Activated CD4-positive, alpha-beta T cell treated with anti-CD3 and anti-CD28 coated beads, Interleukin-2, amount 10 ng/mL, durations not matched to agents 24 days and 14 days (primary cell): ENCODE results near the gene ANGPT4. TPM values are rescaled to one million over a fixed set of nuclear protein-coding genes. Genes with fewer than 3 reads are reported as not detected.

Experiments used
- DNase-seq: peaks from one replicate; pipeline ENCODE4 v3.0.0; 2022
- H3K27ac Mint-ChIP-seq: one replicate; pipeline ENCODE4 v1.8.0; 2022; ENCODE audit warnings: mild to moderate bottlenecking, mixed read lengths
- H3K27me3 Mint-ChIP-seq: one replicate; pipeline ENCODE4 v1.8.0; 2022; ENCODE audit warnings: mixed read lengths
- H3K36me3 Mint-ChIP-seq: one replicate; pipeline ENCODE4 v1.8.0; 2022; ENCODE audit warnings: low read depth, mild to moderate bottlenecking, mixed read lengths
- H3K4me1 Mint-ChIP-seq: one replicate; pipeline ENCODE4 v1.8.0; 2021; ENCODE audit warnings: mixed read lengths
- H3K4me3 Mint-ChIP-seq: one replicate; pipeline ENCODE4 v1.8.0; 2022; ENCODE audit warnings: mild to moderate bottlenecking, moderate library complexity, mixed read lengths
- H3K9me3 Mint-ChIP-seq: one replicate; pipeline ENCODE4 v1.8.0; 2021; ENCODE audit warnings: mixed read lengths
- intact Hi-C: fragments of 100-400 bp; cut with micrococcal nuclease; formaldehyde crosslinking; loops from one replicate; pipeline ENCODE4 v1.15.1; 2023
- total RNA-seq: library from RNA; stranded (reverse); gene quantifications from 2 replicates; pipeline ENCODE4 v1.2.3, GENCODE V29; 2022

Gene ANGPT4
- total RNA-seq, 1 donor from 2014 or later: not detected

DNA sequence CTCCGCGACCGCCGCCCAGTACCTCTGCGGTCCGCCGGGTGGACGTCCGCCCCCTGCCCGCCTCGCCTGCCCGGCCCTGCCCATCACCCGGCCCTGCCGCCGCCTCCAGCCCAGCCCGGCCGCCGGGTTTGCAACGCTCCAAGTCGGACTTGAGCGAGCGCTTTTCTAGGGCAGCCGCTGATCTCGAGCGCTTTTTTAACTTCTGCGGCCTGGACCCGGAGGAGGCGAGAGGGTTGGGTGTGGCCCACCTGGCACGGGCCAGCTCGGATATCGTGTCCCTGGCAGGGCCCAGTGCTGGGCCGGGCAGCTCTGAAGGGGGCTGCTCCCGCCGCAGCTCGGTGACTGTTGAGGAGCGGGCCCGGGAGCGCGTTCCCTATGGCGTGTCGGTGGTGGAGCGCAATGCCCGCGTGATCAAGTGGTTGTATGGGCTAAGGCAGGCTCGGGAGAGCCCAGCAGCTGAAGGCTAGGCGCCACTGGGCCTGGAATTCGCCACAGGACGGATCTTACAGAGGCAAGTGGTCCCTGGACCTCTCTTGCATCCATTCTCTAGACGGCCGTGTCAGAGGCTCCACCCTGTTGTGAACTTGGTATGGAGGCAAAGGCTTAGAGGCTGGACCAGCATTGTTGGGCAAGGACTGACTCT, 70.8 kb downstream of the ANGPT4 start:
- H3K36me3 Mint-ChIP-seq: peaks cover 11% of the 10 kb centered on the region
- H3K27me3 Mint-ChIP-seq: no peaks in the 10 kb centered on the region
- peaks cover under 1% of the 10 kb centered on the region for H3K9me3 Mint-ChIP-seq
- H3K4me1 Mint-ChIP-seq: peaks cover 46% of the 10 kb centered on the region
- DNase-seq: peak; percentile 67
- H3K27ac Mint-ChIP-seq: peak overlapping the region; percentile 83
- intact Hi-C loops: loop anchor here (10.0 kb wide), 2 partner anchors 301 to 619 kb away; partner anchors contain the start of genes CSNK2A1 and NSFL1C
- H3K4me3 Mint-ChIP-seq: peak overlapping the region; percentile 87

DNA sequence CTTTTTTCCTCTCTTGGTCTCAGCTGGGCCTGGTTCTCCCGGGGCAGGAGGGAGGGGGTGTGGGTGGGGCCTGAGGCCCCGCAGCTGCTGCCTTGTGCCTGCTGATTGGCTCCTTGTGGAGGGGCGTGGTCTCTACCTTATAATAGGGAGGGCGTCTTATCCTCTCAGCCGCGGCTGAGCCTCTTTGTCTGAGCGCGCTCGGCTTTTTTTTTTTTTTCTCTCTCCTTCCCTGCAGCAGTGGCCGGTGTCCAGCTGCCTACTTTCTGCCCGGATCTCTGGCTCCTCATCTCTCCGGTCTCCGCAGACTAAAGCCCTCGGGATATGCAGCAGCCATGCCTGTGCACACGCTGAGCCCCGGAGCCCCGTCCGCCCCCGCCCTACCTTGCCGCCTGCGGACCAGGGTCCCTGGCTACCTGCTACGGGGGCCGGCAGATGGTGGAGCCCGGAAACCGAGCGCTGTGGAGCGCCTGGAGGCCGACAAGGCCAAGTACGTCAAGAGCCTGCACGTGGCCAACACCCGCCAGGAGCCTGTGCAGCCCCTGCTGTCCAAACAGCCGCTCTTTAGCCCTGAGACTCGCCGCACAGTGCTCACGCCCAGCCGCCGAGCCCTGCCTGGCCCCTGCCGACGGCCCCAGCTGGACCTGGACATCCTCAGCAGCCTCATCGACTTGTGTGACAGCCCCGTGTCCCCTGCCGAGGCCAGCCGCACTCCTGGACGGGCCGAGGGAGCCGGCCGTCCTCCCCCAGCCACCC, 71.5 kb downstream of the ANGPT4 start:
- Mint-ChIP-seq H3K4me1 (peaks cover 46% of the 10 kb centered on the region), H3K4me3 (peak overlapping the region; percentile 87), H3K27ac (peak overlapping the region; percentile 57), H3K9me3 (no peaks in the 10 kb centered on the region), H3K36me3 (peaks cover 8% of the 10 kb centered on the region), H3K27me3 (no peaks in the 10 kb centered on the region)
- peak; percentile 96 for DNase-seq
- intact Hi-C loops: loop anchor here (1.0 to 10.0 kb wide), 3 partner anchors 11 to 620 kb away; partner anchors contain the start of genes CSNK2A1, FAM110A and NSFL1C

DNA sequence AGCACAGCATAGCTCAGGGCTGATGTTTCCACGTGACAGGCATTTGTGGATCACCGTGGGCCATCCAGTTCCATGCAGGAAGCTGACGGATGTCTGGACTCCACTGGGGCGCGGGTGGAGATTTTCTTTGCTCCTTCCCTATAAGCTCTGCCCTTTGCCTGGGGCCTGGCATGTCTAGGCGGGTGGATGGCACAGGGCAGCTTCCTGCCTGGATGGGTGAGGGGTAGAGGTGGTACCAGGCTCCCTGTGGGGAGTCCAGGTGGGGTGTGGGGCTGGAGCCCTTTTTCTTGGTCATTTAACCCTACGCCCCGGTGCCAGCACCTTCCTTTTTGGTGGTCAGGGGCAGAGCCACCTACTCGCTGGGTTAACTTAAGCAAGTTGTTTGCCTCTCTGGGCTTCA, 72.2 kb downstream of the ANGPT4 start:
- Mint-ChIP-seq H3K4me3 (no peak overlapping the region), H3K9me3 (no peaks in the 10 kb centered on the region), H3K36me3 (peaks cover 7% of the 10 kb centered on the region), H3K27me3 (no peaks in the 10 kb centered on the region), H3K4me1 (peaks cover 50% of the 10 kb centered on the region), H3K27ac (no peak overlapping the region)
- intact Hi-C loops: loop anchor here (1.0 to 10.0 kb wide), 3 partner anchors 11 to 621 kb away; partner anchors contain the start of genes CSNK2A1, FAM110A and NSFL1C
- no peak for DNase-seq

DNA sequence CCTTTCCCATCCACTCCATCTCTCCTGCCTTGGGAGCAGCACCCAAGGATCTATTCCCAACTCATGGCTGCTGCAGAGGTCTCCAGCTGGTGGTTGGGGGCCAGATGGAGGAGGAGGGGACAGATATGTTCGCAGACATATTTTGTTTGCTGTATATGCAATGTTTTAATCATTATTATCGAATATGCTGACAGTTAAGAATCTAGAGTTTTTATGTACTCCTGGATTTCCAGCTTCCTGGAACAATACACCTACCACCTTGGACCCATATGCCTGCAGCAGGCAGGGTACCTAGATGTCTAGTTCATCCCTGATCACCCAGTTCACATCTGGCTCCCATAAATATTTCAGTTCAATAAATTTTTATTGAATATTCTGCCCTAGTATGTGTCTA, 73.6 kb downstream of the ANGPT4 start:
- intact Hi-C loops: loop anchor here (10.0 kb wide), 2 partner anchors 298 to 622 kb away; partner anchors contain the start of genes CSNK2A1 and NSFL1C
- no peaks in the 10 kb centered on the region for H3K9me3 Mint-ChIP-seq
- H3K36me3 Mint-ChIP-seq: peaks cover 13% of the 10 kb centered on the region
- H3K4me1 Mint-ChIP-seq: peaks cover 51% of the 10 kb centered on the region
- no peak for DNase-seq
- no peak overlapping the region for H3K27ac Mint-ChIP-seq
- H3K27me3 Mint-ChIP-seq: no peaks in the 10 kb centered on the region
- H3K4me3 Mint-ChIP-seq: no peak overlapping the region

DNA sequence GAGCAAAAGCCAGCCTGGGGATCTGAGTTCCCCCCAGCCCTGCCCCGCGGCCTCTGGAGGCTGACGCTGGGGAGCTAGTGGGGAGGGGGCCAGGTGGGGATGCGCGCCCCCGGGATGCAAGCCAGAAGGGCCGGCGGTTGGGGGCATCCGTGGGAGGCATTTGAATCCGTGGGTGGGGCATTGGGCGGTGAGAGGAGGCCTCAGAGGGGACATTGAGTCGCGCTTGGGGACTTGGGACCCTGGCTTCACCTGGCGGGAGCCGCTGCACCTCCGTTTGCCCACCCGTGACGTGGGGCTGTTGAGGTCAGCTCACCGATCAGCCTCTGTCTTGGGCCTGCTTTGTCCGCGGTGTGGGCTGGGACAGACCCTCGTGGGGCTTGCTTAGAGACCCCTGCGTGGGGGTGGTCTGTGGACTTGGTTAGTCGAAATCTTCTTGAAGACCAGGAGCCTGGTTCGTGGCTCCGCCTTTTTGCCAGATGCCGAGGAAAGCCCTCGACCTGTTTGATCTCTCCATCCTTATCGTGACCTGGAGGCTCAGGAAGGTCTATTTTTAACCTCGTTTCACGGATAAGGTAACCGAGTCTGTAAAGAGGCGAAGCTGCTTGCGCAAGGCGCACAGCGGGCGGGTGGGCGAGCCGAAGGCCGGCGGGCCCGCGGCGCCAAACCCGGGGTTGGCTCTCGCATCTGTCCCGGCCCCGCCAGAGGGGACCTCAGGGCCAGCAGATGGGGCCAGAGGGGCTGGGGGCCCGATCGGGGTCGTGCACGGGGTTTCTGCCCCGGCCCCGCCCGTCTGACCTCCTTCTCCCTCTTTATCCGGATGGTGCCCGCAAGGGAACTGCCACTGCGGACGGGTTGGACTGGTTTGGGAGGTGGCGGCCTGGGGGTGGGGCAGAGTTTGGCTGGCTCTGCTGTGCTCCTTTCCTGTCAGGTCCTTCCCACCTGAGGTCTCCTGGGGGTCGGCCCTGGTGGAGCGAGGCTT, 74.3 kb downstream of the ANGPT4 start:
- Mint-ChIP-seq H3K27ac (peak overlapping the region; percentile 25), H3K4me1 (peaks cover 48% of the 10 kb centered on the region), H3K9me3 (no peaks in the 10 kb centered on the region), H3K27me3 (no peaks in the 10 kb centered on the region), H3K4me3 (peak overlapping the region; percentile 69), H3K36me3 (peaks cover 11% of the 10 kb centered on the region)
- no peak for DNase-seq
- intact Hi-C loops: loop anchor here (10.0 kb wide), 2 partner anchors 297 to 623 kb away; partner anchors contain the start of genes CSNK2A1 and NSFL1C

DNA sequence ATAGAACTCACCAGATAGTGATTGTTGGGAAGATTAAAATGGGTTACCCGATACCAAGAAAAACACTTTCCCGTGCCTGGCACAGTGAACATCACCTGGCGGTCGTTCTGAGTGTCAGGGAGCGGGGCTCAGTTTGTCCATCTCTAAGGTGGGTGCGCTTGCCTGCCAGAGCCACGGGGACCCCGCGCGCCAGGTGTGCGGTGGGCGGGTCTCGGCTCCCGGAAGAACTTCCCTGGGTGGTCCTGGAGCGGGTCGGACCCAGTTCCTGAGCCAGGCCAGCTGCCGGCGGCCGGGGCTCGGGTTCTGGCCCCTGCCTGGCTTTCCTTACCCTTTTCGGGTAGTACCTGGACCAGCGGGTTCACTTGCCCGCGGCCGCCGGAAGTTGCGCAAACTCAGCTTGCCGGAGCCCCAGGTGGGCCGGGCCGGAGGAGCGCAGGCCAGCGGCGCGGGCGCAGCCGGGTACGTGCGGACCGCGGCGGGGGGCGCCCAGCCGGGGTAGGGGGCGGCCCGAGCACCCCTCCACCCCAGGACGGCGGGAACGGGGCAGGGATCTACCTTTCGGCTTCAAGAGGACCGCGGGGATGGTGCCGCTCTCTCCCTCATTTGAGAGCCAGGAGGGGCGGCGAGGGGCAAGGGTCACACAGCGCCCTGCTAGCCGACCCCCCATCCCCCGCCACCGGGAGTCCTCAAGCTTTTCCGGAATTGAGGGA, 75.1 kb downstream of the ANGPT4 start:
- H3K27ac Mint-ChIP-seq: no peak overlapping the region
- peak overlapping the region; percentile 69 for H3K4me3 Mint-ChIP-seq
- H3K27me3 Mint-ChIP-seq: no peaks in the 10 kb centered on the region
- DNase-seq: peak; percentile 81
- peaks cover 13% of the 10 kb centered on the region for H3K36me3 Mint-ChIP-seq
- no peaks in the 10 kb centered on the region for H3K9me3 Mint-ChIP-seq
- peaks cover 47% of the 10 kb centered on the region for H3K4me1 Mint-ChIP-seq
- intact Hi-C loops: loop anchor here (10.0 kb wide), 2 partner anchors 296 to 624 kb away; partner anchors contain the start of genes CSNK2A1 and NSFL1C

DNA sequence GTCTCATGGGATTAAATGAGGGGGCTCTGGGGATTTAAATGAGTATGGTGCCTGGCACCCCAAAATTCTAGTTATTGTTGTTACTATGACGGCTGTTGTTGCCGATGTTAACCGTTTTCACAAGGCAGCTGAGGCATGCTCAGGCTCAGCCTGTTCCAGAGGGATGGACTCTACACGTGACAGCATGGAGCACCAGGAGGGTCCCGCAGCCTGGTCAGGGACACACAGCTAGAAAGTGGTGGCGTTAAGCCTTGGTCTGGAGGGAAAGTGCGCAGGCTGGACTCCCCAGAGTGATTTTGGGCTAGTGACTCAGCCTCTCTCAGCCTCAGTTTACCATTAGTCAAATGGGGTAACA, 75.7 kb downstream of the ANGPT4 start:
- intact Hi-C loops: loop anchor here (10.0 kb wide), 2 partner anchors 296 to 624 kb away; partner anchors contain the start of genes CSNK2A1 and NSFL1C
- Mint-ChIP-seq H3K4me1 (peaks cover 48% of the 10 kb centered on the region), H3K27me3 (no peaks in the 10 kb centered on the region), H3K27ac (no peak overlapping the region), H3K4me3 (peak overlapping the region; percentile 58), H3K36me3 (peaks cover 14% of the 10 kb centered on the region), H3K9me3 (no peaks in the 10 kb centered on the region)
- DNase-seq: no peak

DNA sequence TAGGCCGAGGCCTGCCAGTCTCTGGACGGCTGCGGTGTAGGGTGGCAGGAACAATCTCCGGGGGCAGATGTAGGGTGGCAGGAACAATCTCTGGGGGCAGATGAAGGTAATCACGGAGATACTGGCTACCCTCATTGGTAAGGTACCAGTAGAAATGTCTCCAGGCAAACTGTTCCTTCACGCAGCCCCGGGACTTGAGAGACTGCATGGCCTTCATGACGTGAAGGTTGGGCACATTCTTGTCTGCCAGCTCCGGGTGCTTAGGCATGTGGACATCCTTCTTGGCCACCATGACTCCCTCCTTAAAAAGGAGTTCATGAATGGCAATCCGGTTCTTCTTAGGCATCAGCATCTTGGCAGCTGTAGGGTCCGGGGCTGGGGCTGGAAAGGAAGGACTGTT, 76.5 kb downstream of the ANGPT4 start:
- H3K4me1 Mint-ChIP-seq: peaks cover 55% of the 10 kb centered on the region
- intact Hi-C loops: loop anchor here (10.0 kb wide), 3 partner anchors 295 to 845 kb away; partner anchors contain the start of genes CSNK2A1 and NSFL1C
- DNase-seq: no peak
- H3K27ac Mint-ChIP-seq: peak overlapping the region; percentile 51
- H3K9me3 Mint-ChIP-seq: no peaks in the 10 kb centered on the region
- H3K36me3 Mint-ChIP-seq: peaks cover 15% of the 10 kb centered on the region
- H3K4me3 Mint-ChIP-seq: no peak overlapping the region
- H3K27me3 Mint-ChIP-seq: no peaks in the 10 kb centered on the region

DNA sequence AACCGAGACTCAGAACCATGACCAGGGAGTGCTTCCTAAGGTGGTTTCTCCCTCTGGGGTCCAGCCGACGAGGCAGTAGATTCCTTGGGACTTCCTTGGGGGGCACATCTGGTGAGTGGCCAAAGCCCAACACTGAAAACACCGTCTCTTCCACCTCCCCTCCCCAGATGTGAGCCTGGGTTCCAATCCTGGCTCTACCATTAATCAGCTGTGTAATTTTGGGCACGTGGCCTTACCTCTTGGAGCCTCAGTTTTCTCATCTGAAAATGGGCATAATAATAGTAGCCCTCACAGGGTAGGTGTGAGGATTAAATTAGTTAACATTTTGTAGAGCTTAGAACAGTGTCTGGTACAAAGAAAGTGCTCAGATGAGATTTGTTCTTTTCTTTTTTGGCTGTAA, 77.1 kb downstream of the ANGPT4 start:
- Mint-ChIP-seq H3K27me3 (no peaks in the 10 kb centered on the region), H3K4me1 (peaks cover 56% of the 10 kb centered on the region), H3K36me3 (peaks cover 15% of the 10 kb centered on the region), H3K4me3 (no peak overlapping the region), H3K27ac (no peak overlapping the region), H3K9me3 (no peaks in the 10 kb centered on the region)
- DNase-seq: no peak
- intact Hi-C loops: loop anchor here (10.0 kb wide), 1 partner anchor 846 kb away; no protein-coding TSS in a partner anchor

DNA sequence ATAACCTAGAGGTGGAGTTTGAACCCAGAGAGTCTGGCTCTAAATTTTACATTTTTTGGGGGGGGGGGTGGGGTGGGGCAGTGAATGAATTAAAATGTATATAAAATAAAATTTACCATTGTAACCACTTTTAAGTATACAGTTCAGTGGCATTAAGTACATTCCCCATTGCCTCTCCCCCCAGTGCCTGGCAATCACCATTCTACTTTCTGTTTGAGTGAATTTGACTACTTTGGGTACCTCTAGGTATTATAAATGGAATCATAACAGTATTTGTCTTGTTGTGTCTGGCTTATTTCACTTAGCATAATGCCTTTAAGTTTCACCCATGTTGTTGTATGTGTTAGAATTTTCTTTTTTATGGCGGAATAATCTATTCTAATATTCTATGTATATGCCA, 79.9 kb downstream of the ANGPT4 start:
- Mint-ChIP-seq H3K4me1 (peaks cover 53% of the 10 kb centered on the region), H3K36me3 (peaks cover 15% of the 10 kb centered on the region), H3K9me3 (no peaks in the 10 kb centered on the region), H3K27ac (peak overlapping the region; percentile 82), H3K27me3 (no peaks in the 10 kb centered on the region), H3K4me3 (peak overlapping the region; percentile 81)
- intact Hi-C loops: loop anchor here (10.0 kb wide), 1 partner anchor 849 kb away; no protein-coding TSS in a partner anchor
- no peak for DNase-seq

DNA sequence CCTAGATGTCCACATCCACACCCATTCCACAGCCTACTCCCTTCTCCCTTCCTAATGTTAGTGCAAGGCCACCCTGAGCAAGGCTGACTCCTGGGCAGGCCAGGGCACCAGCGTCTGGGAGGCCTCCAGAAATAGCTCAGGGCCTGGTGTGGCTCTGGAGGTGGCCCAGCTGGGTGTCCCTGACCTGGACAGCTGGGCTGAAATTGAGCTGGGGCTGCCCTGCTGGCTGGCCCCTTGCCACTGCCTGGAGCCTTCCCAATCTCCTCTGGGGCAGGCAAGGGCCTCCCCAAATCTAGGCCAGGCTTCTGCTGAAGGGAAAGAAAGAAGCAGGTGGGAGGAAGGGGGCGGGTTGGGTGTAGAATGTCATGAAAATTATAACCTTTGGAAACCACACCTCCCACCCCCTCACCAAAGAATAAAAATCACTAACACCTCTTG, 80.5 kb downstream of the ANGPT4 start:
- DNase-seq: no peak

DNA sequence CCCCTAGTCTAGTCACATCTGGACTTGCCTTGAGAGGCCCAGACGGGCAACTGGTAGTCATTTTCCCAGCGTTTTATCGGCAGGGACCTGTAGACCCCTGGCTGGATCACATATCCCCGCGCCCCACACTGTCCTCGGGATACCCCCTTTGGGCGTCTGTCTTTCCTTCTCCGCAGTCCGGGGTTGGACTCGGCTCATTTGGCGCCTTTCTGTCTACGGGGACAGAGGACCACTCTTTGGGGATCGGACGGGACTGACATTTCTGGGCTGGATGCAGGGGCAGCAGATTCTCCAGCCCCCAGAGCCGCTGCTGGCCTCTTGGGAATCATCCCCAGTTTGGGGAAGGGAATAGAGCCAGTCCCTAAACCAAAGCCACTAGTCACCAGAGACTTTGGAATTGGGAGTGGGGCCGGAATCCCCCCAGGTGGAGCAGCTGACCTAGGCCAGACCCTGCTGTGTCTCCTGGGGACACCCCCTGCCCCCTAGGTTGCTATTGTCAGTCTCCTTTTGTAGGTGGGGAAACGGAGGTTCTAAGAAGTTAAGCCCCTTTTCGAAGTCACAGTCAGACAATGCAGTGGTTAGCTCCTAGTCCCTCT, 81.9 kb downstream of the ANGPT4 start:
- peaks cover 45% of the 10 kb centered on the region for H3K4me1 Mint-ChIP-seq
- intact Hi-C loops: loop anchor here (2.0 to 10.0 kb wide), 5 partner anchors 181 to 1268 kb away; partner anchors contain the start of genes PSMF1, SRXN1 and STK35
- H3K27me3 Mint-ChIP-seq: no peaks in the 10 kb centered on the region

More for the DNA sequence above, 80.5 kb downstream of the ANGPT4 start:
- Mint-ChIP-seq H3K36me3 (peaks cover 15% of the 10 kb centered on the region), H3K27me3 (no peaks in the 10 kb centered on the region), H3K27ac (peak overlapping the region; percentile 82), H3K4me3 (peak overlapping the region; percentile 81), H3K4me1 (peaks cover 53% of the 10 kb centered on the region), H3K9me3 (no peaks in the 10 kb centered on the region)
- intact Hi-C loops: loop anchor here (2.0 to 10.0 kb wide), 3 partner anchors 183 to 849 kb away; partner anchors contain the start of genes PSMF1 and SRXN1

More for the DNA sequence above, 81.9 kb downstream of the ANGPT4 start:
- Mint-ChIP-seq H3K4me3 (peak overlapping the region; percentile 84), H3K36me3 (peaks cover 11% of the 10 kb centered on the region), H3K27ac (peak overlapping the region; percentile 85), H3K9me3 (no peaks in the 10 kb centered on the region)
- no peak for DNase-seq
